Activated CD8-positive, alpha-beta T cell treated with anti-CD3 and anti-CD28 coated beads, Interleukin-2, amount 10 ng/mL, durations not matched to agents 7 days and 5 days (primary cell): ENCODE results near the gene UNC13A. TPM values are rescaled to one million over a fixed set of nuclear protein-coding genes. Genes with fewer than 3 reads are reported as not detected.

Source experiments
- ATAC-seq: fragments of 150-1000 bp; cut with Tn5 transposase; one replicate; pipeline ENCODE4 v1.10.0; 2021; ENCODE audit warnings: moderate library complexity
- CTCF ChIA-PET: fragments of 350-600 bp; sonication (Branson Sonifier 250); formaldehyde crosslinking; loops from one replicate; lab custom pipeline; 2021; ENCODE audit warnings: antibody characterized with exemption; lab: Charles Lee
- POLR2A ChIA-PET: fragments of 350-600 bp; sonication (Branson Sonifier 250); formaldehyde crosslinking; loops from one replicate; lab custom pipeline; 2021; ENCODE audit warnings: antibody characterized with exemption; lab: Charles Lee
- DNase-seq: peaks from one replicate; pipeline ENCODE4 v3.0.0-alpha.2; 2020
- H3K27ac Mint-ChIP-seq: one replicate; pipeline ENCODE4 v1.8.0; 2021; ENCODE audit warnings: mild to moderate bottlenecking, mixed read lengths
- H3K27me3 Mint-ChIP-seq: one replicate; pipeline ENCODE4 v1.8.0; 2021; ENCODE audit warnings: low read depth, mixed read lengths
- H3K36me3 Mint-ChIP-seq: one replicate; pipeline ENCODE4 v1.8.0; 2021; ENCODE audit warnings: low read depth, mixed read lengths
- H3K4me1 Mint-ChIP-seq: one replicate; pipeline ENCODE4 v1.8.0; 2021; ENCODE audit warnings: low read depth, mixed read lengths
- H3K4me3 Mint-ChIP-seq: one replicate; pipeline ENCODE4 v1.8.0; 2021; ENCODE audit warnings: mild to moderate bottlenecking, mixed read lengths
- H3K9me3 Mint-ChIP-seq: one replicate; pipeline ENCODE4 v1.8.0; 2022; ENCODE audit warnings: mixed read lengths; ENCODE audit not compliant: insufficient read depth
- total RNA-seq, 2 experiments: library from RNA; stranded (reverse); gene quantifications; one replicate each; pipeline ENCODE4 v1.2.3, GENCODE V29; 2021

The UNC13A gene
- total RNA-seq, 2 experiments from 2014 or later = 0.03 TPM

DNA sequence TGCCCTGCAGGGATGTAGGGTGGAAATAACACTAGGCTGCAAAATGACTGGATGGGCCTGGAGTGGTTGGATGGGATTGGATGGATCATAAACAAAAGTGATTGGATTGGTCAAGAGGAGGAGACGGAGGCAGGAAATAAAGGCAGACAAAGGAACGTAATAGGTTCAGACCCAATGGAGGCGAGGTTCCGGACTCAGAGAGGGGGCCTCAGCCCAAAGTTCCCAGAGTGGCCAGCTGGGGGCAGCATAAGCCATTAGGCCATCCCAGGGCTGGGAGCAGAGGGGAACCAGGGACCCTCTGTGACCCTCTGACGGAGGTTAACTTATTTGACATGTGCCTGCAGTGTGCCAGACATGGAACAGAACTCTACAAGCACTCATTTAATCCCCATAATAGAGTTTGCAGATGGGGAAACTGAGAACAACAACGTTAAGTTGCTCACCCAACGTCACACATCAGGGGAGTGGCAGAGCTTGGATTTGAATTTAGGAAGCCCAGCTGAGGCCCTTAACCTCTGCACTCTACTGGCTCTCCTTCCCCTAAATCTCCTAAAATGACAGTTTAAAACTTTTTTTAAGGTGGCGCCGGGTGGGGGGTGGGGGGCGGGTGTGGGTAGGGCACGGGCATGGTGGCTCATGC lies 15.8 kb upstream of the UNC13A start:
- Mint-ChIP-seq H3K36me3 (no peaks in the 10 kb centered on the region), H3K9me3 (no peaks in the 10 kb centered on the region), H3K27ac (no peak overlapping the region), H3K27me3 (peaks cover 3% of the 10 kb centered on the region), H3K4me3 (no peak overlapping the region), H3K4me1 (no peaks in the 10 kb centered on the region)
- DNase-seq (peak; percentile 74), ATAC-seq (peak; percentile 93)
- CTCF ChIA-PET = interaction anchor here (0.6 to 3.5 kb wide), 19 partner anchors 11 to 711 kb away, joined by 3 to 20 read pairs (median 4); partner anchors contain the start of genes CCDC124 and RPL18A
- POLR2A ChIA-PET = no interaction called here

GRCh38 chr19:17695198-17695597 lies 7.0 kb upstream of the UNC13A start:
- DNase-seq (no peak), ATAC-seq (no peak)
- H3K9me3 Mint-ChIP-seq = no peaks in the 10 kb centered on the region
- H3K27me3 Mint-ChIP-seq = peaks cover 24% of the 10 kb centered on the region
- H3K27ac Mint-ChIP-seq = no peak overlapping the region
- ChIA-PET POLR2A (no interaction called here), CTCF (no interaction called here)
- H3K4me1 Mint-ChIP-seq = no peaks in the 10 kb centered on the region
- no peaks in the 10 kb centered on the region for H3K36me3 Mint-ChIP-seq
- no peak overlapping the region for H3K4me3 Mint-ChIP-seq

GRCh38 chr19:17692566-17692965 lies 4.4 kb upstream of the UNC13A start:
- ATAC-seq = no peak
- POLR2A ChIA-PET = no interaction called here
- peaks cover 26% of the 10 kb centered on the region for H3K27me3 Mint-ChIP-seq

DNA sequence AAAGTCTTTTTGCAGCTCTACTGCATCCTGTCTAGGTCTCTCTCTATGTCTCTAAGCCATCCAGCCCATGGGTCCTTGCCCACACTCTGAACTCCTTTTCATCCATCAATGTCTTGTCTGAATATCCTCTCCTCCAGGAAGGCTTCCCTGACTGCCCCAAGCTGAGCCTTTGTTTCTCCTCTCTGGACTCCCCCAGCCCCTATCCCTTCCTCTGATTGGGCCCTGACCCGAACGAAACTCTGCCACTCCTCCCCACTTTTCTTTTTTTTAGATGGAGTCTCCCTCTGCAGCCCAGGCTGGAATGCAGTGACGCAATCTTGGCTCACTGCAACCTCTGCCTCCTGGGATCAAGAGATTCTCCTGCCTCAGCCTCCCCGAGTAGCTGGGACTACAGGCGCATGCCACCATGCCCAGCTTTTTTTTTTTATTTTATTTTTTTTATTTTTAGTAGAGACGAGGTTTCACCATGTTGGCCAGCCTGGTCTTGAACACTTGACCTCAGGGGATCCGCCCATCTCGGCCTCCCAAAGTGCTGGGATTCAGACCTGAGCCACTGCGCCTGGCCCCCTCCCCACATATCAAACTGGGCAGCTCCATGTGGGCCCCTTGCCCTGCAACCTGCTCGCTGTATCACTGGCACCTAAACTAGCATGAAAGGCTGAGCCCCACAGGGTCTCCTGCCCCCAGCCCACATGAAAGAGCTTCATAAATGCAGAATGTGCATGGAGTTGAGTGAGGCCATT lies 870 bp upstream of the UNC13A start:
- H3K27me3 Mint-ChIP-seq = peaks cover 39% of the 10 kb centered on the region
- H3K4me3 Mint-ChIP-seq = no peak overlapping the region
- H3K9me3 Mint-ChIP-seq = no peaks in the 10 kb centered on the region
- ChIA-PET POLR2A (no interaction called here), CTCF (no interaction called here)
- peaks cover 11% of the 10 kb centered on the region for H3K4me1 Mint-ChIP-seq
- H3K27ac Mint-ChIP-seq = no peak overlapping the region
- peaks cover 2% of the 10 kb centered on the region for H3K36me3 Mint-ChIP-seq
- no peak for ATAC-seq
- DNase-seq = no peak

More at GRCh38 chr19:17692566-17692965, 4.4 kb upstream of the UNC13A start:
- no peak for DNase-seq
- Mint-ChIP-seq H3K4me1 (peaks cover 4% of the 10 kb centered on the region), H3K4me3 (no peak overlapping the region), H3K27ac (no peak overlapping the region), H3K36me3 (peaks cover under 1% of the 10 kb centered on the region), H3K9me3 (no peaks in the 10 kb centered on the region)
- CTCF ChIA-PET = no interaction called here

DNA sequence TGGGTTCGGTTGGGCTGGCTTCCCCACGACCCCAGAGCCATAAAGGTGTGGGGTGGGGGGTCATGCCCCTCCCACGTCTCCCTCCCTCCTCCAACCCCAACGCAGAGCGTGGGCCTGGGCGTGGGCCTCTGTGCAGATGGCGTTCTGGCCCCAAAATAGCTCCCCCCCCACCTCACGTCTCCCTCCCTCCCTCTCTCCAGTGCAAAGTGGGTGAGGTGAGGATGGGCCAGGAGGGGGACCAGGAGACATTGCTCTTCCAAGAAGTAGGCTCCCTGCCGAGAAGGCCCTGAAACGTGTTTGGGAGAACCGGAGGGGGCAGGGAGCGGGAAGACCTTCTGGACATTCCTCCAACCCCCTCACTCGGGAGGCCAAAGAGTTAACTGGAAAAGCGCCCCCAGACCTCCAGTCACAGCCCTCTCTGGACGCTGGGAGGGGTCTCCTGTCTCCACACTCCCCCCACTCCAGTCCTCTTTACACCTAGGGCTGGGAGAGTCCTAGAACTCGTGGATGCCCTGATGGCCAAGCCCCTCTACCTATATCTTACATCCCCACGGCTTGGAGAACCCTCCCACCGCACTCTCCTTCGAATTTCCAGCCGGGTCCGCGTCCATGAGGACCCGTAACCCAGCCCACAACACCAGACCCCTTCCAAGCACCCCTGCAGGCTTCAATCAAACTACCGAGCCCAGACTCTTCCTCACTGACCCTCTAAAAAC lies 855 bp downstream of the UNC13A start:
- H3K4me3 Mint-ChIP-seq = no peak overlapping the region
- H3K4me1 Mint-ChIP-seq = peaks cover 11% of the 10 kb centered on the region
- H3K9me3 Mint-ChIP-seq = no peaks in the 10 kb centered on the region
- ChIA-PET CTCF (no interaction called here), POLR2A (no interaction called here)
- DNase-seq (no peak), ATAC-seq (no peak)
- peaks cover 43% of the 10 kb centered on the region for H3K27me3 Mint-ChIP-seq
- peaks cover 2% of the 10 kb centered on the region for H3K36me3 Mint-ChIP-seq
- H3K27ac Mint-ChIP-seq = no peak overlapping the region

GRCh38 chr19:17686592-17687024 lies 1.5 kb downstream of the UNC13A start:
- peaks cover 2% of the 10 kb centered on the region for H3K36me3 Mint-ChIP-seq
- ATAC-seq (no peak), DNase-seq (peak; percentile 25)
- ChIA-PET CTCF (no interaction called here), POLR2A (no interaction called here)
- H3K9me3 Mint-ChIP-seq = no peaks in the 10 kb centered on the region
- H3K4me3 Mint-ChIP-seq = no peak overlapping the region
- peaks cover 43% of the 10 kb centered on the region for H3K27me3 Mint-ChIP-seq
- peaks cover 11% of the 10 kb centered on the region for H3K4me1 Mint-ChIP-seq
- no peak overlapping the region for H3K27ac Mint-ChIP-seq

- Mint-ChIP-seq H3K4me3 (no peak overlapping the region), H3K4me1 (peaks cover 11% of the 10 kb centered on the region), H3K36me3 (peaks cover 2% of the 10 kb centered on the region), H3K9me3 (no peaks in the 10 kb centered on the region), H3K27me3 (peaks cover 46% of the 10 kb centered on the region), H3K27ac (no peak overlapping the region)
- no peak for DNase-seq
- ChIA-PET POLR2A (no interaction called here), CTCF (no interaction called here)
- ATAC-seq = no peak
Measured at GRCh38 chr19:17686023-17686521, 2.1 kb downstream of the UNC13A start.

GRCh38 chr19:17685451-17686022 lies 2.6 kb downstream of the UNC13A start:
- peaks cover 12% of the 10 kb centered on the region for H3K4me1 Mint-ChIP-seq
- no peak for DNase-seq
- no peak for ATAC-seq
- POLR2A ChIA-PET = no interaction called here
- no peaks in the 10 kb centered on the region for H3K9me3 Mint-ChIP-seq
- H3K27ac Mint-ChIP-seq = no peak overlapping the region
- peaks cover 2% of the 10 kb centered on the region for H3K36me3 Mint-ChIP-seq
- CTCF ChIA-PET = no interaction called here
- H3K4me3 Mint-ChIP-seq = no peak overlapping the region
- H3K27me3 Mint-ChIP-seq = peaks cover 45% of the 10 kb centered on the region

- no peak overlapping the region for H3K4me3 Mint-ChIP-seq
- CTCF ChIA-PET = no interaction called here
- no peaks in the 10 kb centered on the region for H3K9me3 Mint-ChIP-seq
- DNase-seq (no peak), ATAC-seq (no peak)
- no peak overlapping the region for H3K27ac Mint-ChIP-seq
- peaks cover 53% of the 10 kb centered on the region for H3K27me3 Mint-ChIP-seq
- peaks cover 2% of the 10 kb centered on the region for H3K36me3 Mint-ChIP-seq
- H3K4me1 Mint-ChIP-seq = peaks cover 23% of the 10 kb centered on the region
- POLR2A ChIA-PET = no interaction called here
Measured at GRCh38 chr19:17684256-17684655, 3.9 kb downstream of the UNC13A start.

DNA sequence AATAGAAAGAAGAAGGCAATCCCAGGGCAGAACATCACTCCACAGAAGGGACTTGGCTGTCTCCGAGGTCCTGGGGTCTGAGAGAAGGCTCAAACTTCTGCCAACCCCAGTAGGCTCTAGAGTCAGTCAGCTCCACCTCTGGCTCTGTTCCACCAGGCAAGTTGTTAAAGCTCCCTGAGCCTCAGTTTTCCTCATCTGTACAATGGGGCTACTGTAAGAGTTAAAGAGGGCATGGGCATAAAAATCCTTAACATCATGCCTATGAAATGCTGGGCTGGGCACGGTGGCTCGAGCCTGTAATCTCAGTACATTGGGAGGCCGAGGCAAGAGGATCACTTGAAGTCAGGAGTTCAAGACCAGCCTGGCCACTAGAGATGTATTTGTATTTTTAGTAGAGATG lies 5.1 kb downstream of the UNC13A start:
- Mint-ChIP-seq H3K4me3 (no peak overlapping the region), H3K4me1 (peaks cover 22% of the 10 kb centered on the region)
- POLR2A ChIA-PET = no interaction called here

DNA sequence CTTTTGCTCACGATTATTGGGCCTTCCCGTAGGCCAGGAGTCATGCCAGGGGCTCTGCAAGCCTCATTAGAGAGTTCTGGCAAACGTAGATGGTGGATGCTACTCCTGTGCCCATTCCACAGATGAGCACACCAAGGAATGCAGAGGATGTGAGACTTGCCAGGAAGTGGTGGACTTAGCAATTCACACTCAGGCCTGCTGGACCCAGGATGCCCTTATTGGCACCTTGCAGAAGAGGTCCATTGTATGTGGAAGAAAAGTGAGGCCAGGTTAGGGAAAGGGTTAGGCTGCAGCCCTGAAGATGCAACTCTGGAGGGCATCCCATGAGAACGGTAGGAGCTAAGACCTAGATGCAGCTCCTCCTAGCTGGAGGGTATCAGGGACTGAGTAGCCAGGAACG lies 5.9 kb downstream of the UNC13A start:
- Mint-ChIP-seq H3K9me3 (no peaks in the 10 kb centered on the region), H3K27ac (no peak overlapping the region), H3K4me3 (no peak overlapping the region), H3K36me3 (no peaks in the 10 kb centered on the region), H3K27me3 (peaks cover 49% of the 10 kb centered on the region), H3K4me1 (peaks cover 18% of the 10 kb centered on the region)
- no peak for ATAC-seq
- POLR2A ChIA-PET = no interaction called here
- CTCF ChIA-PET = no interaction called here
- no peak for DNase-seq

More for the DNA sequence above, 5.1 kb downstream of the UNC13A start:
- Mint-ChIP-seq H3K27me3 (peaks cover 49% of the 10 kb centered on the region), H3K36me3 (peaks cover 2% of the 10 kb centered on the region), H3K27ac (no peak overlapping the region), H3K9me3 (no peaks in the 10 kb centered on the region)
- ATAC-seq (no peak), DNase-seq (no peak)
- CTCF ChIA-PET = interaction anchor here (1.0 kb wide), 1 partner anchor 170 kb away, joined by 4 read pairs; no protein-coding TSS in a partner anchor
